Astrocyte (in vitro differentiated cells and primary cell): ENCODE data around the gene NPPB. TPM values are rescaled to one million over a fixed set of nuclear protein-coding genes. Genes with fewer than 3 reads are reported as not detected.

Experiments
- DNase-seq: peaks from one replicate; pipeline ENCODE4 v3.0.0-alpha.2; 2010; ENCODE audit warnings: low read depth
- FAIRE-seq: peaks from 2 replicates; lab custom pipeline; 2011; peaks lifted over from hg19 to GRCh38; lab: Jason Lieb, UNC
- H2AFZ ChIP-seq: 2 replicates; pipeline ENCODE4 v1.6.0; 2012; ENCODE audit warnings: low read depth, low read length, inconsistent platforms
- H3K27ac ChIP-seq: 2 replicates; pipeline ENCODE4 v1.5.1; 2011; ENCODE audit warnings: low read depth, low read length, inconsistent platforms
- H3K27me3 ChIP-seq: 2 replicates; pipeline ENCODE4 v1.6.0; 2011; ENCODE audit warnings: low read length, inconsistent platforms; ENCODE audit not compliant: insufficient read depth
- H3K36me3 ChIP-seq: 2 replicates; pipeline ENCODE4 v1.5.1; 2011; ENCODE audit warnings: low read length, inconsistent platforms; ENCODE audit not compliant: insufficient read depth
- H3K4me1 ChIP-seq: 2 replicates; pipeline ENCODE4 v1.5.1; 2011; ENCODE audit warnings: low read length, inconsistent platforms; ENCODE audit not compliant: insufficient read depth
- H3K4me2 ChIP-seq: 2 replicates; pipeline ENCODE4 v1.6.0; 2012; ENCODE audit warnings: low read length, inconsistent platforms
- H3K4me3 ChIP-seq: 2 replicates; pipeline ENCODE4 v1.5.1; 2011; ENCODE audit warnings: low read depth, mild to moderate bottlenecking, low read length, inconsistent platforms; ENCODE audit not compliant: insufficient read depth
- H3K79me2 ChIP-seq: 2 replicates; pipeline ENCODE4 v1.6.0; 2012; ENCODE audit warnings: mild to moderate bottlenecking, low read length, inconsistent platforms; ENCODE audit not compliant: insufficient read depth
- H3K9ac ChIP-seq: 2 replicates; pipeline ENCODE4 v1.6.0; 2012; ENCODE audit warnings: mild to moderate bottlenecking, low read length, inconsistent platforms
- H3K9me3 ChIP-seq: 2 replicates; pipeline ENCODE4 v1.5.1; 2012; ENCODE audit warnings: low read depth, mild to moderate bottlenecking, low read length, inconsistent platforms; ENCODE audit not compliant: insufficient read depth
- H4K20me1 ChIP-seq: 2 replicates; pipeline ENCODE4 v1.6.0; 2012; ENCODE audit warnings: low read length, inconsistent platforms; ENCODE audit not compliant: insufficient read depth
- H3K27ac Mint-ChIP-seq: one replicate; pipeline ENCODE4 v1.8.0; 2021; ENCODE audit warnings: mild to moderate bottlenecking, mixed read lengths; ENCODE audit not compliant: unreplicated experiment
- H3K27me3 Mint-ChIP-seq: one replicate; pipeline ENCODE4 v1.8.0; 2021; ENCODE audit warnings: low read depth, mixed read lengths; ENCODE audit not compliant: unreplicated experiment
- H3K36me3 Mint-ChIP-seq: one replicate; pipeline ENCODE4 v1.8.0; 2021; ENCODE audit warnings: low read depth, mixed read lengths; ENCODE audit not compliant: unreplicated experiment
- H3K4me1 Mint-ChIP-seq: one replicate; pipeline ENCODE4 v1.8.0; 2021; ENCODE audit warnings: low read depth, mixed read lengths; ENCODE audit not compliant: unreplicated experiment
- H3K4me3 Mint-ChIP-seq: one replicate; pipeline ENCODE4 v1.8.0; 2021; ENCODE audit warnings: mild to moderate bottlenecking, moderate library complexity, mixed read lengths; ENCODE audit not compliant: unreplicated experiment
- H3K9me3 Mint-ChIP-seq: one replicate; pipeline ENCODE4 v1.8.0; 2021; ENCODE audit warnings: mild to moderate bottlenecking, mixed read lengths; ENCODE audit not compliant: unreplicated experiment
- CTCF ChIP-seq: IDR thresholded peaks from 2 replicates; pipeline ENCODE4 v1.5.1; 2011; ENCODE audit warnings: low read depth, mild to moderate bottlenecking, inconsistent platforms, low read length, moderate library complexity; ENCODE audit not compliant: insufficient read depth
- EZH2 ChIP-seq: IDR thresholded peaks from 2 replicates; pipeline ENCODE4 v1.6.1; 2012; ENCODE audit warnings: mild to moderate bottlenecking, low read length, inconsistent platforms; ENCODE audit not compliant: insufficient read depth
- total RNA-seq: library from RNA; stranded (reverse); gene quantifications from 2 replicates; pipeline ENCODE4 v1.2.1, GENCODE V29; 2021

NPPB gene
- total RNA-seq, 1 donor from 2014 or later = 449 TPM

DNA sequence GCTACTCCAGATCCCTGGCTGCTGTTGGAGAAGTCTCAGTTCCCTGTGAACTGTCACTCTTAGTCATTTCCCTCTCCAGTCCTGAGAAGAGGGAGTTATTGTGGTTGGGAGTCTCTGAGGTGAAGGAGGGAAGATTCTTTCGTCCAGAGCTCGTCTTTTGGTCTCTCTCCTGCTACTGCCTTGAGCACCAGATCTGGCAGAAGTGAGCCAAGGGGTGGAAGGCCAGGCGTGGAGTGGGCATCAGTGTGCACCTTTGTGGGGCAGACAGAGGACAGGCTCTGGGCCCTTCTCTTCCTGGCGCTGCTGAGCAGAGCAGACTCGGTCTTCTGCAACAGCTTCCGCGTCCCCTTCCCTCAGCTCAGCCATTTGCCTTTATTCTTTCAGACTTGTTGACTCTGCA is 33.6 kb downstream of the NPPB start:
- no peak overlapping the region for H3K4me2 ChIP-seq
- Mint-ChIP-seq H3K27ac (no peak overlapping the region), H3K27me3 (no peaks in the 10 kb centered on the region), H3K4me1 (peaks cover 17% of the 10 kb centered on the region), H3K9me3 (no peaks in the 10 kb centered on the region), H3K4me3 (no peak overlapping the region), H3K36me3 (peaks cover 35% of the 10 kb centered on the region)
- H2AFZ ChIP-seq = no peak overlapping the region
- no peaks in the 10 kb centered on the region for H3K27me3 ChIP-seq
- no peaks in the 10 kb centered on the region for H3K9me3 ChIP-seq
- peaks cover 32% of the 10 kb centered on the region for H3K36me3 ChIP-seq
- TF ChIP-seq CTCF = no peak
- TF ChIP-seq EZH2 = no peak
- H3K4me3 ChIP-seq = no peak overlapping the region
- no peak for DNase-seq
- H3K9ac ChIP-seq = no peak overlapping the region
- H4K20me1 ChIP-seq = peaks cover 11% of the 10 kb centered on the region
- H3K79me2 ChIP-seq = no peaks in the 10 kb centered on the region
- no peak for FAIRE-seq
- H3K27ac ChIP-seq = no peak overlapping the region
- peaks cover 12% of the 10 kb centered on the region for H3K4me1 ChIP-seq

- peaks cover 29% of the 10 kb centered on the region for H3K36me3 Mint-ChIP-seq
- H3K9me3 Mint-ChIP-seq = no peaks in the 10 kb centered on the region
- Histone ChIP-seq H3K36me3 (peaks cover 36% of the 10 kb centered on the region), H2AFZ (no peak overlapping the region), H3K9me3 (no peaks in the 10 kb centered on the region), H3K4me1 (peaks cover 12% of the 10 kb centered on the region), H3K27me3 (no peaks in the 10 kb centered on the region), H3K9ac (no peak overlapping the region), H3K4me2 (no peak overlapping the region), H4K20me1 (peaks cover 11% of the 10 kb centered on the region), H3K79me2 (no peaks in the 10 kb centered on the region), H3K4me3 (no peak overlapping the region), H3K27ac (no peak overlapping the region)
- TF ChIP-seq EZH2 = no peak
- TF ChIP-seq CTCF = no peak
- DNase-seq = peak; percentile 71
- no peaks in the 10 kb centered on the region for H3K27me3 Mint-ChIP-seq
- peaks cover 17% of the 10 kb centered on the region for H3K4me1 Mint-ChIP-seq
- no peak for FAIRE-seq
- peak overlapping the region; percentile 58 for H3K27ac Mint-ChIP-seq
- peak overlapping the region; percentile 22 for H3K4me3 Mint-ChIP-seq
These were observed 35.2 kb downstream of the NPPB start for GRCh38 chr1:11823366-11824137.

DNA sequence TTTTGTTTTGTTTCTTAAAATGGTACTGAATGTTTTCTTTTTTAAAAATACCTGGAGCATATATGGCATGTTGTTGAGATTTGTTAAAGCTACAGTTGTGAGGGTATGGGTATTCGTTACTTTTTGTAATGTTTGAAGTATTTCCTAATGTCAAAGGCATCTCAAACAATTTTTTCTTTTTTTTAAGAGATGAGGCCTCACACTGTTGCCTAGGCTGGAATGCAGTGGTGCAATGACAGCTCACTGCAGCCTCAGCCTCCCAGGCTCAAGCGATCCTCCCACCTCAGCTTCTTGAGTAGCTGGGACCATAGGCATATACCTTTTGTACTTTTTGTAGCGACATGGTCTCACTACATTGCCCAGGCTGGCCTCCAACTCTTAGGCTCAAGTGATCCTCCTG is 36.7 kb downstream of the NPPB start:
- H3K4me1 Mint-ChIP-seq = peaks cover 17% of the 10 kb centered on the region
- peaks cover 41% of the 10 kb centered on the region for H3K36me3 ChIP-seq
- H3K36me3 Mint-ChIP-seq = peaks cover 25% of the 10 kb centered on the region
- peaks cover 15% of the 10 kb centered on the region for H4K20me1 ChIP-seq
- peak overlapping the region; percentile 41 for H3K27ac ChIP-seq
- H3K79me2 ChIP-seq = no peaks in the 10 kb centered on the region
- peak overlapping the region; percentile 47 for H3K4me2 ChIP-seq
- no peak overlapping the region for H2AFZ ChIP-seq
- no peak for TF ChIP-seq EZH2
- TF ChIP-seq CTCF = no peak
- peak overlapping the region; percentile 13 for H3K9ac ChIP-seq
- H3K4me3 Mint-ChIP-seq = no peak overlapping the region
- no peaks in the 10 kb centered on the region for H3K9me3 Mint-ChIP-seq
- no peak overlapping the region for H3K4me3 ChIP-seq
- no peaks in the 10 kb centered on the region for H3K27me3 ChIP-seq
- peaks cover 12% of the 10 kb centered on the region for H3K4me1 ChIP-seq
- H3K27me3 Mint-ChIP-seq = no peaks in the 10 kb centered on the region
- peak overlapping the region; percentile 78 for H3K27ac Mint-ChIP-seq
- H3K9me3 ChIP-seq = no peaks in the 10 kb centered on the region
- FAIRE-seq (no peak), DNase-seq (peak; percentile 20)
